GM23338 (cell line): ENCODE measurements around the gene FBLN1. TPM values are rescaled to one million over a fixed set of nuclear protein-coding genes. Genes with fewer than 3 reads are reported as not detected.
"Not testable (repeated sequence)": the region's sequence is repeated elsewhere in the genome, so short reads cannot be mapped to it uniquely, and the experiment has no call there.

ENCODE experiments used
- ATAC-seq: fragments of 200-7000 bp; cut with Tn5 transposase; 3 replicates; pipeline ENCODE4 v1.9.1; 2020
- DNase-seq: peaks from one replicate; pipeline ENCODE4 v3.0.0-alpha.2; 2015; ENCODE audit warnings: low spot score
- H2AFZ ChIP-seq: fragments of 200-600 bp; sonication (generic); 2 replicates; pipeline ENCODE4 v1.8.0; 2016; ENCODE audit warnings: antibody characterized with exemption, mild to moderate bottlenecking, moderate library complexity
- H3F3A ChIP-seq: fragments of 200-600 bp; sonication (generic); replicated peaks from 2 replicates; pipeline ENCODE4 v1.8.0; 2017; ENCODE audit warnings: antibody characterized with exemption, mixed run types, low read depth
- H3K27ac ChIP-seq: fragments of 200-600 bp; sonication (generic); 2 replicates; pipeline ENCODE4 v1.6.1; 2016; ENCODE audit warnings: low read depth
- H3K27me3 ChIP-seq: fragments of 200-600 bp; sonication (generic); 2 replicates; pipeline ENCODE4 v1.8.0; 2016; ENCODE audit warnings: mild to moderate bottlenecking, mixed run types, moderate library complexity; ENCODE audit not compliant: insufficient read depth
- H3K36me3 ChIP-seq: fragments of 200-600 bp; sonication (generic); 2 replicates; pipeline ENCODE4 v1.8.0; 2016; ENCODE audit warnings: mild to moderate bottlenecking; ENCODE audit not compliant: insufficient read depth
- H3K4me1 ChIP-seq: fragments of 200-600 bp; sonication (generic); 2 replicates; pipeline ENCODE4 v1.8.0; 2016; ENCODE audit warnings: mild to moderate bottlenecking, moderate library complexity; ENCODE audit not compliant: insufficient read depth
- H3K4me2 ChIP-seq: fragments of 200-600 bp; sonication (generic); 2 replicates; pipeline ENCODE4 v1.7.1; 2017; ENCODE audit warnings: mixed run types
- H3K4me3 ChIP-seq: fragments of 200-600 bp; sonication (generic); 2 replicates; pipeline ENCODE4 v1.6.1; 2016; ENCODE audit warnings: mixed run types
- H3K79me2 ChIP-seq: fragments of 200-600 bp; sonication (generic); replicated peaks from 2 replicates; pipeline ENCODE4 v1.8.0; 2017; ENCODE audit warnings: mild to moderate bottlenecking; ENCODE audit not compliant: insufficient read depth
- H3K9me2 ChIP-seq: fragments of 200-600 bp; sonication (generic); 2 replicates; pipeline ENCODE4 v1.8.0; 2017; ENCODE audit not compliant: insufficient read depth
- H4K20me1 ChIP-seq: fragments of 200-600 bp; sonication (generic); replicated peaks from 2 replicates; pipeline ENCODE4 v1.8.0; 2017; ENCODE audit warnings: mild to moderate bottlenecking; ENCODE audit not compliant: insufficient read depth
- H3K27ac Mint-ChIP-seq: 2 replicates; pipeline ENCODE4 v1.8.0; 2020; ENCODE audit warnings: inconsistent platforms, mild to moderate bottlenecking, moderate library complexity, mixed read lengths
- H3K27me3 Mint-ChIP-seq: 3 replicates; pipeline ENCODE4 v1.8.0; 2022; ENCODE audit warnings: low read depth, mild to moderate bottlenecking, moderate library complexity, mixed read lengths, inconsistent platforms; ENCODE audit not compliant: insufficient read depth, poor library complexity
- H3K36me3 Mint-ChIP-seq: 3 replicates; pipeline ENCODE4 v1.8.0; 2021; ENCODE audit warnings: low read depth, mild to moderate bottlenecking, inconsistent platforms, moderate library complexity, mixed read lengths
- H3K4me1 Mint-ChIP-seq: 3 replicates; pipeline ENCODE4 v1.8.0; 2020; ENCODE audit warnings: mild to moderate bottlenecking, inconsistent platforms, mixed read lengths
- H3K4me3 Mint-ChIP-seq: 3 replicates; pipeline ENCODE4 v1.8.0; 2021; ENCODE audit warnings: moderate library complexity, mild to moderate bottlenecking, inconsistent platforms, mixed read lengths
- H3K9me3 Mint-ChIP-seq: 3 replicates; pipeline ENCODE4 v1.8.0; 2020; ENCODE audit warnings: moderate library complexity, mild to moderate bottlenecking, inconsistent platforms, mixed read lengths
- POLR2AphosphoS5 ChIP-seq: IDR thresholded peaks from 2 replicates; pipeline ENCODE4 v1.6.1; 2016; ENCODE audit warnings: antibody characterized with exemption, low read depth
- ZNF331 ChIP-seq: fragments of 250-450 bp; sonication (Bioruptor Pico); IDR thresholded peaks from 2 replicates; pipeline ENCODE4 v1.5.0; 2020; ENCODE audit warnings: low read depth, mild to moderate bottlenecking, moderate library complexity
- polyA plus RNA-seq: library from polyadenylated mRNA; unstranded; fragments of >200 nt; fragmentation: Nextera tagmentation; extraction: Ambion mirVana; gene quantifications from 2 replicates; pipeline ENCODE4 v1.2.1, GENCODE V29; 2016
- total RNA-seq: library from RNA; depleted of rRNA; stranded (reverse); fragments of >200 nt; shearing (Covaris generic); gene quantifications from 2 replicates; pipeline ENCODE4 v1.2.3, GENCODE V29; 2014
- TF ChIP-seq, protein P1 (sequence below): fragments of 250-450 bp; sonication (Bioruptor Pico); IDR thresholded peaks from 2 replicates; pipeline ENCODE4 v1.5.0; 2020; ENCODE audit warnings: mild to moderate bottlenecking, moderate library complexity
- TF ChIP-seq, protein P2 (sequence below): IDR thresholded peaks from one replicate; pipeline ENCODE4 v1.6.1; 2018; ENCODE audit warnings: antibody characterized with exemption; ENCODE audit not compliant: unreplicated experiment

FBLN1 gene
- total and polyA plus RNA-seq, 2 experiments from 2014 or later, result 90.1 to 137 TPM

DNA sequence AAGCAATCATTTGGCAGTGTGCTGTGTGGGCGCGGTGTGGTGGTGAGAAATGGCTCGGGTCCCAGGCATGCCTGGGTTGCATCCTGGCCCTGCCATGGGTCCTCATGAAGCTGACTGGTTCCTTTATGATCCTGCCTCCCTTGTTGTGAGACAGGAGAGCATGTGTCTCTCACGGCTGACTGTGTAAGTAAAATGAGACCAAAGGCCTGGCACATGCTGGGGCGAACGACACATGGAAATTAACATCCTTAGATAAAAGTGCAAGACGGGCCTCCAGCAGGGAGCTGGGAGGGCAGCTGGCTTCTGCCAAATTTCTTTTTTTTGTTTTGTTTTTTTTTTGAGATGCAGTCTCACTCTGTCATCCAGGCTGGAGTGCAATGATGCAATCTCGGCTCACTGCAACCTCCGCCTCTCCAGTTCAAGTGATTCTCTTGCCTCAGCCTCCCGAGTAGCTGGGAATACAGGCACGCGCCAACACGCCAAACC lies 9.4 kb upstream of the FBLN1 start (continued):
- TF ChIP-seq, protein P1, sequence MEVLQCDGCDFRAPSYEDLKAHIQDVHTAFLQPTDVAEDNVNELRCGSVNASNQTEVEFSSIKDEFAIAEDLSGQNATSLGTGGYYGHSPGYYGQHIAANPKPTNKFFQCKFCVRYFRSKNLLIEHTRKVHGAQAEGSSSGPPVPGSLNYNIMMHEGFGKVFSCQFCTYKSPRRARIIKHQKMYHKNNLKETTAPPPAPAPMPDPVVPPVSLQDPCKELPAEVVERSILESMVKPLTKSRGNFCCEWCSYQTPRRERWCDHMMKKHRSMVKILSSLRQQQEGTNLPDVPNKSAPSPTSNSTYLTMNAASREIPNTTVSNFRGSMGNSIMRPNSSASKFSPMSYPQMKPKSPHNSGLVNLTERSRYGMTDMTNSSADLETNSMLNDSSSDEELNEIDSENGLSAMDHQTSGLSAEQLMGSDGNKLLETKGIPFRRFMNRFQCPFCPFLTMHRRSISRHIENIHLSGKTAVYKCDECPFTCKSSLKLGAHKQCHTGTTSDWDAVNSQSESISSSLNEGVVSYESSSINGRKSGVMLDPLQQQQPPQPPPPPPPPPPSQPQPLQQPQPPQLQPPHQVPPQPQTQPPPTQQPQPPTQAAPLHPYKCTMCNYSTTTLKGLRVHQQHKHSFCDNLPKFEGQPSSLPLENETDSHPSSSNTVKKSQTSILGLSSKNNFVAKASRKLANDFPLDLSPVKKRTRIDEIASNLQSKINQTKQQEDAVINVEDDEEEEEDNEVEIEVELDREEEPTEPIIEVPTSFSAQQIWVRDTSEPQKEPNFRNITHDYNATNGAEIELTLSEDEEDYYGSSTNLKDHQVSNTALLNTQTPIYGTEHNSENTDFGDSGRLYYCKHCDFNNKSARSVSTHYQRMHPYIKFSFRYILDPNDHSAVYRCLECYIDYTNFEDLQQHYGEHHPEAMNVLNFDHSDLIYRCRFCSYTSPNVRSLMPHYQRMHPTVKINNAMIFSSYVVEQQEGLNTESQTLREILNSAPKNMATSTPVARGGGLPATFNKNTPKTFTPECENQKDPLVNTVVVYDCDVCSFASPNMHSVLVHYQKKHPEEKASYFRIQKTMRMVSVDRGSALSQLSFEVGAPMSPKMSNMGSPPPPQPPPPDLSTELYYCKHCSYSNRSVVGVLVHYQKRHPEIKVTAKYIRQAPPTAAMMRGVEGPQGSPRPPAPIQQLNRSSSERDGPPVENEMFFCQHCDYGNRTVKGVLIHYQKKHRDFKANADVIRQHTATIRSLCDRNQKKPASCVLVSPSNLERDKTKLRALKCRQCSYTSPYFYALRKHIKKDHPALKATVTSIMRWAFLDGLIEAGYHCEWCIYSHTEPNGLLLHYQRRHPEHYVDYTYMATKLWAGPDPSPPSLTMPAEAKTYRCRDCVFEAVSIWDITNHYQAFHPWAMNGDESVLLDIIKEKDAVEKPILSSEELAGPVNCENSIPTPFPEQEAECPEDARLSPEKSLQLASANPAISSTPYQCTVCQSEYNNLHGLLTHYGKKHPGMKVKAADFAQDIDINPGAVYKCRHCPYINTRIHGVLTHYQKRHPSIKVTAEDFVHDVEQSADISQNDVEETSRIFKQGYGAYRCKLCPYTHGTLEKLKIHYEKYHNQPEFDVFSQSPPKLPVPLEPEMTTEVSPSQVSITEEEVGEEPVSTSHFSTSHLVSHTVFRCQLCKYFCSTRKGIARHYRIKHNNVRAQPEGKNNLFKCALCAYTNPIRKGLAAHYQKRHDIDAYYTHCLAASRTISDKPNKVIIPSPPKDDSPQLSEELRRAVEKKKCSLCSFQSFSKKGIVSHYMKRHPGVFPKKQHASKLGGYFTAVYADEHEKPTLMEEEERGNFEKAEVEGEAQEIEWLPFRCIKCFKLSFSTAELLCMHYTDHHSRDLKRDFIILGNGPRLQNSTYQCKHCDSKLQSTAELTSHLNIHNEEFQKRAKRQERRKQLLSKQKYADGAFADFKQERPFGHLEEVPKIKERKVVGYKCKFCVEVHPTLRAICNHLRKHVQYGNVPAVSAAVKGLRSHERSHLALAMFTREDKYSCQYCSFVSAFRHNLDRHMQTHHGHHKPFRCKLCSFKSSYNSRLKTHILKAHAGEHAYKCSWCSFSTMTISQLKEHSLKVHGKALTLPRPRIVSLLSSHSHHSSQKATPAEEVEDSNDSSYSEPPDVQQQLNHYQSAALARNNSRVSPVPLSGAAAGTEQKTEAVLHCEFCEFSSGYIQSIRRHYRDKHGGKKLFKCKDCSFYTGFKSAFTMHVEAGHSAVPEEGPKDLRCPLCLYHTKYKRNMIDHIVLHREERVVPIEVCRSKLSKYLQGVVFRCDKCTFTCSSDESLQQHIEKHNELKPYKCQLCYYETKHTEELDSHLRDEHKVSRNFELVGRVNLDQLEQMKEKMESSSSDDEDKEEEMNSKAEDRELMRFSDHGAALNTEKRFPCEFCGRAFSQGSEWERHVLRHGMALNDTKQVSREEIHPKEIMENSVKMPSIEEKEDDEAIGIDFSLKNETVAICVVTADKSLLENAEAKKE (CRISPR knock-in tag), result no peak
- TF ChIP-seq, protein P2, sequence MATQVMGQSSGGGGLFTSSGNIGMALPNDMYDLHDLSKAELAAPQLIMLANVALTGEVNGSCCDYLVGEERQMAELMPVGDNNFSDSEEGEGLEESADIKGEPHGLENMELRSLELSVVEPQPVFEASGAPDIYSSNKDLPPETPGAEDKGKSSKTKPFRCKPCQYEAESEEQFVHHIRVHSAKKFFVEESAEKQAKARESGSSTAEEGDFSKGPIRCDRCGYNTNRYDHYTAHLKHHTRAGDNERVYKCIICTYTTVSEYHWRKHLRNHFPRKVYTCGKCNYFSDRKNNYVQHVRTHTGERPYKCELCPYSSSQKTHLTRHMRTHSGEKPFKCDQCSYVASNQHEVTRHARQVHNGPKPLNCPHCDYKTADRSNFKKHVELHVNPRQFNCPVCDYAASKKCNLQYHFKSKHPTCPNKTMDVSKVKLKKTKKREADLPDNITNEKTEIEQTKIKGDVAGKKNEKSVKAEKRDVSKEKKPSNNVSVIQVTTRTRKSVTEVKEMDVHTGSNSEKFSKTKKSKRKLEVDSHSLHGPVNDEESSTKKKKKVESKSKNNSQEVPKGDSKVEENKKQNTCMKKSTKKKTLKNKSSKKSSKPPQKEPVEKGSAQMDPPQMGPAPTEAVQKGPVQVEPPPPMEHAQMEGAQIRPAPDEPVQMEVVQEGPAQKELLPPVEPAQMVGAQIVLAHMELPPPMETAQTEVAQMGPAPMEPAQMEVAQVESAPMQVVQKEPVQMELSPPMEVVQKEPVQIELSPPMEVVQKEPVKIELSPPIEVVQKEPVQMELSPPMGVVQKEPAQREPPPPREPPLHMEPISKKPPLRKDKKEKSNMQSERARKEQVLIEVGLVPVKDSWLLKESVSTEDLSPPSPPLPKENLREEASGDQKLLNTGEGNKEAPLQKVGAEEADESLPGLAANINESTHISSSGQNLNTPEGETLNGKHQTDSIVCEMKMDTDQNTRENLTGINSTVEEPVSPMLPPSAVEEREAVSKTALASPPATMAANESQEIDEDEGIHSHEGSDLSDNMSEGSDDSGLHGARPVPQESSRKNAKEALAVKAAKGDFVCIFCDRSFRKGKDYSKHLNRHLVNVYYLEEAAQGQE, result no peak
- no peak for TF ChIP-seq ZNF331
- TF ChIP-seq POLR2AphosphoS5, result no peak

DNA sequence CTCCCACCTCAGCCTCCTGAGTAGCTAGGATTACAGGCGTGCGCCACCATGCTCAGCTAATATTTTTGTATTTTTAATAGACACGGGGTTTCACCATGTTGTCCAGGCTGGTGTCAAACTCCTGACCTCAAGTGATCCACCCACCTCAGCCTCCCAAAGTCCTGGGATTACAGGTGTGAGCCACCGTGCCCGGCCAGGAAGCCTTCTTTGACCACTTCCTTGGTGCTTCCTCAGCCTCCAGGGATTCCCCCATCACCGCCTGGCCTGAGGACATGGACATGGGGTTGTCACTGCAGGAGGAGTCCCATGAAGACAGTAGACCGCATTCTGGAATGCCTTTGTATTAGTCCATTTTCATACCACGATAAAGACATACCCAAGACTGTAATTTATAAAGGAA lies 8.4 kb upstream of the FBLN1 start:
- not testable (repeated sequence) for H3K79me2 ChIP-seq, H3K9me2 ChIP-seq, H3K4me3 ChIP-seq, H3K27ac Mint-ChIP-seq, H3K4me3 Mint-ChIP-seq, H3K4me2 ChIP-seq, ATAC-seq, H4K20me1 ChIP-seq, H3K27me3 ChIP-seq, H3K27ac ChIP-seq, H3K36me3 ChIP-seq, H3F3A ChIP-seq, DNase-seq, H2AFZ ChIP-seq
- Mint-ChIP-seq H3K4me1 (peaks cover 12% of the 10 kb centered on the region), H3K27me3 (peaks cover 19% of the 10 kb centered on the region), H3K36me3 (peaks cover 18% of the 10 kb centered on the region; the same call in 2 of the 3 replicates), H3K9me3 (peaks cover 38% of the 10 kb centered on the region)
- peaks cover 14% of the 10 kb centered on the region for H3K4me1 ChIP-seq

DNA sequence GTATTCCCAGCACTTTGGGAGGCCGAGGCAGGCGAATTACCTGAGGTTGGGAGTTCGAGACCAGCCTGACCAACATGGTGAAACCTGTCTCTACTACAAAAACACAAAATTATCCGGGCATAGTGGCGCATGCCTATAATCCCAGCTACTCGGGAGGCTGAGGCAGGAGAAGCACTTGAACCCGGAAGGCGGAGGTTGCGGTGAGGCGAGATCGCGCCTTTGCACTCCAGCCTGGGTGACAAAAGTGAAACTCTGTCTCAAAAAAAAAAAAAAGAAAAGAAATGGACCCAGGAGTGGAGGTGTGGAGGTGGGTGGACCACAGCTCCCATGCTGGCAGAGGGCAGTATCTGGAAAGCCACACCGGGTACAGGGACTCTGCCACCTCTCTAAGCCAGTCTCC lies 7.1 kb upstream of the FBLN1 start:
- H3K4me2 ChIP-seq, DNase-seq, H2AFZ ChIP-seq, H3K79me2 ChIP-seq, H3K27ac ChIP-seq, H3K9me2 ChIP-seq, H3K4me3 Mint-ChIP-seq, ATAC-seq, H3K36me3 Mint-ChIP-seq, H4K20me1 ChIP-seq, H3K4me3 ChIP-seq, H3K27me3 ChIP-seq, H3F3A ChIP-seq, H3K36me3 ChIP-seq, H3K27ac Mint-ChIP-seq: not testable (repeated sequence)
- peaks cover 23% of the 10 kb centered on the region for H3K27me3 Mint-ChIP-seq
- peaks cover 14% of the 10 kb centered on the region for H3K4me1 ChIP-seq
- H3K9me3 Mint-ChIP-seq, result peaks cover 24% of the 10 kb centered on the region; the same call in 2 of the 3 replicates
- peaks cover 18% of the 10 kb centered on the region for H3K4me1 Mint-ChIP-seq
